Neuronal stem cell (in vitro differentiated cells): Measurements from ENCODE around the gene MASP2.
"Not testable (repeated sequence)": the region's sequence is repeated elsewhere in the genome, so short reads cannot be mapped to it uniquely, and the experiment has no call there.

Experiments used
- DNase-seq: peaks from one replicate; pipeline ENCODE4 v3.0.0-alpha.2; 2013; ENCODE audit warnings: low spot score
- H2AFZ ChIP-seq: one replicate; pipeline ENCODE4 v1.6.1; 2013; ENCODE audit warnings: mild to moderate bottlenecking, low read length, inconsistent platforms
- H2AK5ac ChIP-seq: 2 replicates; pipeline ENCODE4 v1.6.1; 2013; ENCODE audit warnings: low read depth, mild to moderate bottlenecking, inconsistent platforms, low read length, moderate library complexity, mixed read lengths
- H2BK120ac ChIP-seq: 2 replicates; pipeline ENCODE4 v1.6.1; 2013; ENCODE audit warnings: low read depth, mild to moderate bottlenecking, inconsistent platforms, low read length, moderate library complexity, mixed read lengths
- H2BK12ac ChIP-seq: one replicate; pipeline ENCODE4 v1.6.1; 2013; ENCODE audit warnings: low read length, inconsistent platforms
- H2BK15ac ChIP-seq: 2 replicates; pipeline ENCODE4 v1.6.1; 2013; ENCODE audit warnings: mild to moderate bottlenecking, low read length, inconsistent platforms, mixed read lengths
- H2BK5ac ChIP-seq: one replicate; pipeline ENCODE4 v1.6.1; 2013; ENCODE audit warnings: inconsistent platforms, mild to moderate bottlenecking, low read length, moderate library complexity
- H3K14ac ChIP-seq: one replicate; pipeline ENCODE4 v1.6.1; 2013; ENCODE audit warnings: low read length, inconsistent platforms
- H3K18ac ChIP-seq: 2 replicates; pipeline ENCODE4 v1.6.1; 2013; ENCODE audit warnings: low read length, inconsistent platforms
- H3K23ac ChIP-seq: 2 replicates; pipeline ENCODE4 v1.6.1; 2013; ENCODE audit warnings: low read depth, mild to moderate bottlenecking, mixed read lengths, low read length, inconsistent platforms; ENCODE audit not compliant: poor library complexity
- H3K27ac ChIP-seq: replicated peaks from 3 replicates; pipeline ENCODE4 v1.5.1; 2013; ENCODE audit warnings: low read length, inconsistent platforms
- H3K27me3 ChIP-seq, 3 experiments: 2 replicates each; pipeline ENCODE4 v1.6.1; 2013; ENCODE audit warnings: low read length in 3 of 3, mild to moderate bottlenecking in 2 of 3, inconsistent platforms in 1 of 3, low read depth in 1 of 3, mixed read lengths in 1 of 3, moderate library complexity in 1 of 3; ENCODE audit not compliant: control insufficient read depth in 3 of 3, insufficient read depth in 3 of 3
- H3K36me3 ChIP-seq, 2 donors: replicated peaks in 1 of 2; 2 replicates each; pipeline ENCODE4 v1.6.1; 2013; ENCODE audit warnings: low read length in 2 of 2; ENCODE audit not compliant: control insufficient read depth in 2 of 2, insufficient read depth in 2 of 2
- H3K4ac ChIP-seq: 2 replicates; pipeline ENCODE4 v1.6.1; 2013; ENCODE audit warnings: inconsistent platforms, mild to moderate bottlenecking, low read length, moderate library complexity
- H3K4me1 ChIP-seq, 2 donors: 1 replicate in 1 of 2; 2 replicates in 1 of 2; pipeline ENCODE4 v1.6.1; 2013; ENCODE audit warnings: low read length in 2 of 2, low read depth in 1 of 2; ENCODE audit not compliant: control insufficient read depth in 2 of 2, insufficient read depth in 1 of 2
- H3K4me2 ChIP-seq: one replicate; pipeline ENCODE4 v1.6.1; 2013; ENCODE audit warnings: mild to moderate bottlenecking, low read length, inconsistent platforms; ENCODE audit not compliant: insufficient read depth, poor library complexity, severe bottlenecking
- H3K4me3 ChIP-seq, 2 donors: 2 replicates each; pipeline ENCODE4 v1.5.1; 2013; ENCODE audit warnings: low read length in 2 of 2, mild to moderate bottlenecking in 2 of 2, inconsistent platforms in 1 of 2, moderate library complexity in 1 of 2
- H3K79me1 ChIP-seq: one replicate; pipeline ENCODE4 v1.6.1; 2013; ENCODE audit warnings: low read depth, mild to moderate bottlenecking, inconsistent platforms, low read length, moderate library complexity
- H3K9ac ChIP-seq: one replicate; pipeline ENCODE4 v1.6.1; 2013; ENCODE audit warnings: mild to moderate bottlenecking, low read depth, low read length, inconsistent platforms; ENCODE audit not compliant: poor library complexity
- H3K9me3 ChIP-seq, 2 donors: replicated peaks in 1 of 2; 2 replicates each; pipeline versions ENCODE3 to v1.6.1; 2013; ENCODE audit warnings: low read length in 2 of 2, mild to moderate bottlenecking in 2 of 2, inconsistent platforms in 1 of 2, low read depth in 1 of 2, mixed read lengths in 1 of 2, moderate library complexity in 1 of 2; ENCODE audit not compliant: control insufficient read depth in 2 of 2, insufficient read depth in 1 of 2
- H4K8ac ChIP-seq: one replicate; pipeline ENCODE4 v1.6.1; 2013; ENCODE audit warnings: low read depth, mild to moderate bottlenecking, inconsistent platforms, low read length, moderate library complexity
- H4K91ac ChIP-seq: one replicate; pipeline ENCODE4 v1.6.1; 2013; ENCODE audit warnings: low read length, low read depth, mild to moderate bottlenecking, inconsistent platforms; ENCODE audit not compliant: poor library complexity
- WGBS, 2 donors: extraction: QIAGEN DNeasy Blood & Tissue Kit; methylation state at CpG; one replicate each; pipeline ENCODE4 v1.1.7; 2013; ENCODE audit warnings: missing lambda C conversion rate in 2 of 2, mixed read lengths in 1 of 2; ENCODE audit not compliant: insufficient read length in 2 of 2, insufficient replicate concordance in 1 of 2; ENCODE audit errors: extremely low coverage in 2 of 2; 5-methylcytosine and 5-hydroxymethylcytosine counted together

The MASP2 gene

GRCh38 chr1:11042065-11042464, 5.0 kb downstream of the MASP2 start:
- H3K4me2 ChIP-seq = no peak overlapping the region
- no peak overlapping the region for H4K91ac ChIP-seq
- H3K4me3 ChIP-seq = no peak overlapping the region
- H3K9ac ChIP-seq = no peak overlapping the region
- H3K27me3 ChIP-seq = peaks cover 0 to 5% (median 2%) of the 10 kb centered on the region in 3 experiments
- H2BK120ac ChIP-seq = no peak overlapping the region
- no peak overlapping the region for H2BK15ac ChIP-seq
- no peak overlapping the region for H3K18ac ChIP-seq
- no peak overlapping the region for H3K14ac ChIP-seq
- H3K79me1 ChIP-seq = no peaks in the 10 kb centered on the region
- no peak overlapping the region for H3K23ac ChIP-seq
- no peak overlapping the region for H3K27ac ChIP-seq
- no peak overlapping the region for H2AK5ac ChIP-seq
- no peaks in the 10 kb centered on the region for H3K9me3 ChIP-seq
- H3K4me1 ChIP-seq = peaks cover 3 to 4% of the 10 kb centered on the region in 2 donors
- H3K36me3 ChIP-seq = no peaks in the 10 kb centered on the region
- no peak overlapping the region for H2BK12ac ChIP-seq
- H4K8ac ChIP-seq = no peak overlapping the region
- DNase-seq = no peak
- no peak overlapping the region for H2AFZ ChIP-seq
- WGBS, 2 donors = 100% methylated on average over 1 of the region's 3 CpGs; no CpG with 5 or more reads in 1 of the 2 donors
- no peak overlapping the region for H2BK5ac ChIP-seq
- H3K4ac ChIP-seq = no peak overlapping the region

- no peak overlapping the region for H3K4ac ChIP-seq
- no peak overlapping the region for H2AFZ ChIP-seq
- peaks cover 3 to 4% of the 10 kb centered on the region in 2 donors for H3K4me1 ChIP-seq
- no peak for DNase-seq
- H3K4me3 ChIP-seq = no peak overlapping the region
- no peak overlapping the region for H3K14ac ChIP-seq
- H2BK120ac ChIP-seq = no peak overlapping the region
- H3K18ac ChIP-seq = no peak overlapping the region
- H2BK12ac ChIP-seq = no peak overlapping the region
- H2AK5ac ChIP-seq = no peak overlapping the region
- no peak overlapping the region for H3K9ac ChIP-seq
- no peaks in the 10 kb centered on the region for H3K36me3 ChIP-seq
- H3K27ac ChIP-seq = no peak overlapping the region
- H2BK5ac ChIP-seq = no peak overlapping the region
- H3K27me3 ChIP-seq = peaks cover 0 to 5% (median 2%) of the 10 kb centered on the region in 3 experiments
- H4K91ac ChIP-seq = no peak overlapping the region
- H3K23ac ChIP-seq = no peak overlapping the region
- H2BK15ac ChIP-seq = no peak overlapping the region
- no peak overlapping the region for H3K4me2 ChIP-seq
- H3K9me3 ChIP-seq = no peaks in the 10 kb centered on the region
- H4K8ac ChIP-seq = no peak overlapping the region
- H3K79me1 ChIP-seq = no peaks in the 10 kb centered on the region
These were observed 6.0 kb downstream of the MASP2 start for GRCh38 chr1:11041048-11041447.

GRCh38 chr1:11040105-11040429, 7.0 kb downstream of the MASP2 start:
- not testable (repeated sequence) for H2BK12ac ChIP-seq, H2BK5ac ChIP-seq, H4K91ac ChIP-seq, H3K36me3 ChIP-seq, H3K79me1 ChIP-seq, H3K23ac ChIP-seq, H3K27ac ChIP-seq, H2AK5ac ChIP-seq, H3K9ac ChIP-seq, H3K18ac ChIP-seq, H2BK120ac ChIP-seq, H3K4me1 ChIP-seq, H3K9me3 ChIP-seq, H3K4me3 ChIP-seq, H3K4ac ChIP-seq, H4K8ac ChIP-seq, H3K27me3 ChIP-seq, H3K14ac ChIP-seq, H2AFZ ChIP-seq, H2BK15ac ChIP-seq, H3K4me2 ChIP-seq, DNase-seq
- no CpG with 5 or more reads among the region's 7 CpGs for WGBS, 2 donors

- Histone ChIP-seq H2BK120ac (no peak overlapping the region), H2BK15ac (no peak overlapping the region), H4K8ac (no peak overlapping the region), H3K18ac (no peak overlapping the region), H3K23ac (no peak overlapping the region), H3K9ac (no peak overlapping the region), H3K9me3 (no peaks in the 10 kb centered on the region), H2BK12ac (no peak overlapping the region), H3K27me3 (peaks cover 0 to 5% (median 2%) of the 10 kb centered on the region in 3 experiments), H3K14ac (no peak overlapping the region), H2AK5ac (no peak overlapping the region), H3K4me2 (no peak overlapping the region), H3K4ac (no peak overlapping the region), H4K91ac (no peak overlapping the region), H2BK5ac (no peak overlapping the region), H3K36me3 (no peaks in the 10 kb centered on the region), H3K27ac (no peak overlapping the region), H3K79me1 (no peaks in the 10 kb centered on the region), H3K4me3 (no peak overlapping the region), H2AFZ (no peak overlapping the region), H3K4me1 (no peaks in the 10 kb centered on the region)
- DNase-seq = no peak
- WGBS, 2 donors = 100% methylated on average over 1 of the region's 2 CpGs; no CpG with 5 or more reads in 1 of the 2 donors
These were observed 7.5 kb downstream of the MASP2 start for GRCh38 chr1:11039351-11040104.
